NCI-H345 (cell line): ENCODE measurements around the gene LIN52.

Source experiments
- DNase-seq: peaks from one replicate; lab custom pipeline; 2025; lab: John Stamatoyannopoulos, UW

Gene LIN52

GRCh38 chr14:74194506-74195274, 109.9 kb downstream of the LIN52 start:
- no peak for DNase-seq

GRCh38 chr14:74195623-74196022, 110.9 kb downstream of the LIN52 start:
- no peak for DNase-seq

- DNase-seq, result no peak
Measured at GRCh38 chr14:74198441-74199234, 113.9 kb downstream of the LIN52 start.

DNA sequence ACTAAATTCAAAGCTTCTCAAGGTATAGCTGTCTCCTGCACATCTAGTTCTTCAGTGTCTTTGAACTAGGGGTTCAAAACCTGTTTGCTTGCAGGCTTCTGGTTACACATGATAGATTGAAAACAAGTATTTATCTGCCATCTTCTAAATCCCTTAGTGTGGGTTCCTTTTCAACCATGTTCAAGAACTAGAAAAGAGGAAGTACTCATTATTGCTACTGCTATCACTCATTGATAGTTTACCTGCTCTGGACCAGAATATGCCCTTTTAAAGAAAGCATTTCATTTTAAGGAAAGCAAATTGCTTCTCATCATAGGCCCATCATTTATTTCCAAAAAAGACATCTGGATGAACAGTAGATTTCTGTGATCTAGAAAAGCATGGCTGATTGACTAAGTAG, 117.4 kb downstream of the LIN52 start:
- DNase-seq, result no peak

DNA sequence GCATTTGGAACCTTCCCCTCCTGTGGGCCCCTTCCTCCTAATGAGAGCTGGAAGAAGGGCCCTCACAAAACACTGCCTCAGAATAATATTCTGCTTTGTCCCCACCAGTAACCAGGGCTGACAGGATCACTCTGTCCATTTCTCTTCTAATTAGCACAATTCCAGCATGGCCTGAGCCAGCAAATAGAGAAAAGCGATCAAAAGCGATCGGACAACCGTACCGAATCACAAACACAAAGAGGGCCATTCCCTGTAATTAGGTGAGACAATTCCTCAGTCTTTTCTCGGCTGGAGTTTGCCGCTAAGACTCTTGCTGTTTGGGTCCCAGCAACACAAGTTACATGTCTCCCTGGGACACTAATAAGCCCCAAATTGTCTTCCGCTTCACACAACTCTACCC, 118.9 kb downstream of the LIN52 start:
- no peak for DNase-seq

GRCh38 chr14:74204491-74204890, 119.7 kb downstream of the LIN52 start:
- no peak for DNase-seq

GRCh38 chr14:74205882-74206281, 121.1 kb downstream of the LIN52 start:
- DNase-seq, result no peak

DNA sequence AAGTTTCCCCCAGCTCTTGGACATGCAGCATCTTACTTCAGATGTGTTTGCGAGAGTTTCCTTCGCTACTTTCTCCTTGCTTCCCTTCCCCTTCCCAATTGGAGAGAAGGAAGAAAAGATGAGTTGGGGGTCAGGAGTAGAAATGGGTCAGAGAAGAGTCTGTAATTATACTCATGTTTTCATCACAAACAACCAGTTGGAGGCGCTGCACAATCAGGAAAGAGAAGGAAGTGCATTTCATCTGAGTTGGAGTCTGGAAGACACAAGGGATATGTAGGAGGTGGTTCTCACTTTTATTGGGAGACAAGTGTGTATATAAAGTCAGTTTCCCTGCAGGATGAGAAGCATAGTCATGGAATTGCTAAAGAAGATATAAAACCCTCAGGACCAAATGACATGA, 123.2 kb downstream of the LIN52 start:
- DNase-seq, result no peak

GRCh38 chr14:74208642-74209041, 123.9 kb downstream of the LIN52 start:
- DNase-seq, result no peak

GRCh38 chr14:74211945-74212580, 127.3 kb downstream of the LIN52 start:
- DNase-seq, result no peak

- DNase-seq, result no peak
Measured at GRCh38 chr14:74213907-74214803, 129.4 kb downstream of the LIN52 start.

DNA sequence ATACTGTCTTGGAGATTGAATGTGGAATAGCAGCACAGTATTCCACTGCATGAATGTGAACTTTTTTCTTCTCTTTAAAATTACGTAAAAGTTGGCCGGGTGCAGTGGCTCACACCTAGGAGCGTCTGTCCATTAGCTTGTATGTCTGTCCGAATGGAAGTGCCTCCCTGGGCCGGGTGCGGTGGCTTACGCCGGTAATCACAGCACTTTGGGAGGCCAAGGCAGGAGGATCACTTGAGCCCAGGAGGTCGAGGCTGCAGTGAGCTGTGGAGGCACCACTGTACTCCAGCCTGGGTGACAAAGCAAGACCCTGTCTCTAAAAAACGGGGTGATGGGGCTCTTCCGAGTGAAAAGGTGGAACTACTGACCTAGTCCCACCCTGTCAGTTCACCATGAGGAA, 131.9 kb downstream of the LIN52 start:
- DNase-seq, result no peak

DNA sequence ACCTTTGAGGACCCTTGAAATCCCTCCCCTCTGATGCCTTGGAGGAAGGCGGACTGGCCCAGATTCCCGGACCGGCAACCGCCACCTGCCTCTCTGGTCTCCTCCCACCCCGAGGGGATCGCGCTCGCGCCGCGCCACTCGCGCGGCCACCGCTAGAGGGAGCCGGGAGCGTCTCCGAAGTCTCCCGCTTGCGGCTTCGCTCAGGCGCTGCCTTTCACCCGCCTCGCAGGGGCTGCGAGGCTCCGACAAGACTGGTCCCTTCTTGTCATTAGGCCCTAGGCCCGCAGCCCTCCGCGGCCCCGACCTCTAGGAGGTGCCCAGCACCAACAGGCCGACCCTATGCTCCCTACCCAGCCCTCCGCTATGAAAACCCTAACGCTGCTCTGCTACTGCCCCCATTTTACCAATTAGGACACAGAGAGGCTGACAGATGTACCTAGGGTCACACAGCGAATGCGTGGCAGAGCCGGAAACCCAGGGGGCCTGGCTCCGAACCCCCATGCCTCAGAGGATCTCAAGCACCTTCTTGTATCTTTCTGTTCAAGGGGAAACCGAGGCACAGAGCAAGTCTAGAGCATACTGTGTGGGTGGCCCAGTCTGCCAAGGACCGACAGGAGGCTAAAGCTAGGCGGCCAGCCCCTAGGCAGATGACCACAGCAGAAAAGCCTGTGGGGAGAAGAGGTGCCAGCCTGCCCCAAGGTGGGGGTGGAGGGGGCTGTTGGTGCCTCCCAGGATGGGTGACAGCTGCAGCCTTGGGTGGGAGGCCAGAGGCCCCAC, 133.1 kb downstream of the LIN52 start:
- DNase-seq, result peak; percentile 77

DNA sequence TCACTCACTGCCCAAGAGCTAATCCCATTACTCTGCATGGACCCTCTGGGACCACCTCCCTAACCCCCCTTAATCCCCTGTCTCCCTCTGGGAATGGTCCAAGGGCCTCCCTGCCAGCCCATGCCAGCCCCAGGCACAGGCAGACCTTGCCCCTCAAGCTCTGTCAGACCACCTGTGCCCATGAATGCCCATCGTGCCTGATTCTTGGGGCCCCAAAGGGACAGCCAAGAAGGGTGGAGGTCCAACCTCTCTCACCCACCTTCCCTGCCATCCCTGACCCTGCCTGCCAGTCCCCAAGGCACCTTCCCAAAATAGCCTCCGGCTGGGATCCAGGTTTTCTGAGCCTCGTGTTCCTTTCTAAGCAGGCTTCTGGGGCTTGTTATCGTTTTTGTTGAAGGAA, 133.7 kb downstream of the LIN52 start:
- DNase-seq, result no peak

DNA sequence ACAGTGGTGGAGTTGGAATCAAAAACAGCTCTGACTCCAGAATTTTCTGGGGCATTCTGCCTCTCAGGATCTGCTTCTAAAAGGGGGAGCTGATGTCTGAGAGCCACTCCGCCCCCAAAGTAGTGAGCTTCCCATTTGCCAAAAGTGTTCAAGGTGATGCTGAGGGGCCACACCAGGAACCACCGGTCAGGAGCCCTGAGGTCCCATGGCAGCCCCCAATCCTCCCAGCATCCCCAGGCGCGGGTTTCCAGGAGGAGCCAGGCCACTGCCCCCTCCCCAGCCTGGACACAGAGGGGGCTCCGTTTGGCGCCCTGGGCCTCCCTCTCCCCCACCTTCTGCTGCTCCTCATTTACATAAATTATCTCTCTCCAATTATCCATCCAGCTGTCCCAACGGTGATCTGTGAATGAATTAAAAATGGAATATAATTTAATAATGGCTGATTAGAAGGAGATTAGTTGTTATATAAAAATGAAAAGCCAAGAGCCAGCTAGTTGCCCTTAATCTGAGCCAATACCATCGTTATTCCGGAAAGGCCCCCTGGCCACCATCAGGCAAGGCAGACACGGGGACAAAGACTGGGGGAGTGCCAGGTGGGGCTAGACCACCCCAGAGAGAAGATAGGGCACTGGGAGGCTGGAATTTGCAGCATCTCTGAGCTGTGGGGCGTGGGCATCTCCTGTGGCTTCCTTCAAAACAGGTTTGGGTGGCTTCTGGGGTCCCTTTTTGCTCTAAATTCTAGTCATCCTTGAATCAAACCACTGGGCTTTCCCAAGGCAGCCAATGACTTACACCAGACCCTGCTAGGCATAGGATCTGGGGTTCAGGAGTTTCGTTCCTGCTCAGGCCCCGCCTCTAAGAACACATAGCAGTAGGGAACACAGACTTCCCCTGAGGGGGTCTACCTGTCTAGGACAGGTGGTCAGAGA, 134.8 kb downstream of the LIN52 start:
- no peak for DNase-seq

DNA sequence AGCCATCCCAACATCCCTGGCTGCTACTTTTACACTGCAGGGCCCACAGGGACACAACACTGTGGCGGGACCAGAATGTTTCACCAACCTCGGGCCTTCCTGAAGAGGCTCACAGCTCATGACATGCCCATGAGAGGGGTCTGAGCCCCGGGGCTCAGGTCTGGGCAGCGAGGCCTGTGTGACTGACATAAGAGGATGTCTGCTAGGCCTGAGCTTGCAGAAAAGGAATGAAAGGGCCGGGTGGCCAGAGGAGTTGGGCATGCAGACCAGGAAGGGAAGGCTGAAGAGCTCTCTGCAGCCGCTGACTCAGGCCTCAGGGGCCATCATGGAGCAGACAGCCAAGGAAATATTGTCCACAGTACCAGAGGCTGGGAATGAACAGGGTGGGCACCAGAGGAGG, 136.2 kb downstream of the LIN52 start:
- no peak for DNase-seq

DNA sequence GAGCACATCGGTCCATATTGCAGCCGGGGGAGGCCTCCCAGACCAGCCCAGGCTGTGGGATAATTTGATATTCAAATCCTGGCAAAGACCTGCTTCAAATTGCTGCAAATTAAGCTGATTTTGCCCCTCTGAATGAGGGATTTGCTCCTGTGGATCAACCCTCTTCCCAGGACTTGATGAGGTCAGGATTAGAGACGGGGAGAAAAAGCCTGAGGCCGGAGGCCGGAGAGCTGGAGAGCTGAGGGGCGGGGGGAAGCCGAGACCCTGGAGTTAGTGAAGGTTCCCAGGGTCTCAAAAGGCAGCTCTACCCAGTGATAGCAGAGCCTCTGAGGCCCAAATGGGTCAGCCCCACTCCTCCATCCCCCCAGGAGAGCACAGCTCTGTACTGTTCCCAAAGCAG, 137.0 kb downstream of the LIN52 start:
- no peak for DNase-seq

DNA sequence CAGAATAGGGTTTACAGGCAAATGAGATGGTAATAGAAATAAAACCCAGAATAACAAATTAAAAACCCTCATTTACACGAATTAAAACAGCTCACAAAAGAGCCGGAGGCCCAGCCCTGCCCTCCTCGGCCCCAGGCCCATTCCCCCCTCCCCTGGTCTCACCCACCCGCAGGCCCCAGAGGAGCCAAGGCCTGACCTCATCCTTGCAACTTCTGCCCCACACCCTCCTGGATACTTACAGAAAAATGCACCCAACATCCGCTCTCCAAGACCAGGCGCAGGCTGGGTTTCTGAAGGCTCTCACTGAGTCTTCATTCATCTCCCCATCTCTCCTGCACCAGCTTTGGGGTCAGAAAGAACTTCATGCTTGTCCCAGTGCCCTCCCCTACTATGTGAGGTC, 138.3 kb downstream of the LIN52 start:
- no peak for DNase-seq

DNA sequence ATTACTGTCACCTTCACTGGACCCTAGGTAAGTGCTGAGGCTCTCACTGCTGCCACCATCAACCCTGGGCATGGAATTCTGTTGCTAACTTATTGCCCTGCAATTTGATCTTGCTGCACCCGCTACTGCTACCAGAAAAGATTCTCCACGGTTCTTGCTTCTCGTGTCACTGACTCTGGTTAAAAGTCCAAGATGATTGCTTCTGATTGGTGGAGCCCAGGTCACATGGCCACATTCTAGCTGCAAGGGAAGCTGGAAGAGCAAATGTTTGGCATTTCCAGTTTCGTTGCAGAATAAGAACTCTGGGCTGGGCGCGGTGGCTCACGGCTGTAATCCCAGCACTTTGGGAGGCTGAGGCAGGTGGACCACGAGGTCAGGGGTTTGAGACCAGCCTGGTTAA, 147.0 kb downstream of the LIN52 start:
- no peak for DNase-seq

DNA sequence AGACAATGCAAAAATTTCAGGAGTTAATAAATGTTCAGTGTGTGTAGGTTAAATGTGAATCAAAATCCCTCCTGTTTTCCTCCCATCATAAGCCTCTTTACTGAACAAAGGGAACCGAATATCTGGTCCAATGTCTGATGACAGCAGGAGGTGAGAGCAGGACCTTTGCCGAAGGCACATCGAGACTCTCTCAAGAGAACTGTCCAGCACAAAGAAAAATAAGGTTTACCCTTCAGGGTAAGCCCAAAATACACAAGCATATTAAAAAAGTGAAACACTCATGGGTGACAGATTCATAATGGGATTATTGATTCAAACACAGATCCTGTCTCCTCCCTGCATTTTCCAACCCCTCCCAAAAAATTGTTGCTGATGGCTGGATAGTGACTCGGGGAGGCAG, 150.3 kb downstream of the LIN52 start:
- DNase-seq, result no peak
